Mesendoderm (in vitro differentiated cells): Measurements from ENCODE around the gene FGF11.

Experiments used
- DNase-seq: peaks from one replicate; pipeline ENCODE4 v3.0.0; 2013
- H2AK5ac ChIP-seq: 2 replicates; pipeline ENCODE4 v1.6.1; 2013; ENCODE audit warnings: low read length, inconsistent platforms
- H2BK120ac ChIP-seq: 2 replicates; pipeline ENCODE4 v1.6.1; 2013; ENCODE audit warnings: low read depth, mild to moderate bottlenecking, low read length, moderate library complexity, mixed read lengths
- H2BK15ac ChIP-seq: replicated peaks from 2 replicates; pipeline ENCODE4 v1.6.1; 2013; ENCODE audit warnings: low read depth, mild to moderate bottlenecking, moderate library complexity
- H2BK5ac ChIP-seq: 2 replicates; pipeline ENCODE4 v1.6.1; 2013; ENCODE audit warnings: low read length, inconsistent platforms
- H3K18ac ChIP-seq: 2 replicates; pipeline ENCODE4 v1.6.1; 2013; ENCODE audit warnings: mild to moderate bottlenecking, low read length, mixed read lengths
- H3K23ac ChIP-seq: one replicate; pipeline ENCODE4 v1.6.1; 2013; ENCODE audit warnings: low read length
- H3K27ac ChIP-seq: 2 replicates; pipeline ENCODE4 v1.5.1; 2013; ENCODE audit warnings: low read depth, mild to moderate bottlenecking, inconsistent platforms, low read length, moderate library complexity
- H3K27me3 ChIP-seq: 2 replicates; pipeline ENCODE4 v1.6.1; 2013; ENCODE audit warnings: low read length, control low read depth, mild to moderate bottlenecking, inconsistent platforms; ENCODE audit not compliant: insufficient read depth, poor library complexity
- H3K36me3 ChIP-seq: 2 replicates; pipeline ENCODE4 v1.6.1; 2013; ENCODE audit warnings: low read length, inconsistent platforms; ENCODE audit not compliant: control insufficient read depth, insufficient read depth
- H3K4ac ChIP-seq: one replicate; pipeline ENCODE4 v1.6.1; 2013; ENCODE audit warnings: low read depth, mild to moderate bottlenecking, low read length, moderate library complexity
- H3K4me1 ChIP-seq: 2 replicates; pipeline ENCODE4 v1.6.1; 2013; ENCODE audit warnings: low read depth, low read length, inconsistent platforms; ENCODE audit not compliant: control insufficient read depth
- H3K4me2 ChIP-seq: 2 replicates; pipeline ENCODE4 v1.6.1; 2013; ENCODE audit warnings: low read length
- H3K4me3 ChIP-seq: 2 replicates; pipeline ENCODE4 v1.5.1; 2013; ENCODE audit warnings: mild to moderate bottlenecking, low read length
- H3K56ac ChIP-seq: one replicate; pipeline ENCODE4 v1.6.1; 2013; ENCODE audit warnings: low read length
- H3K79me1 ChIP-seq: 2 replicates; pipeline ENCODE4 v1.6.1; 2013; ENCODE audit warnings: low read length, inconsistent platforms
- H3K79me2 ChIP-seq: 2 replicates; pipeline ENCODE4 v1.6.1; 2013; ENCODE audit warnings: mild to moderate bottlenecking, low read length; ENCODE audit not compliant: control insufficient read depth, insufficient read depth
- H3K9ac ChIP-seq: 2 replicates; pipeline ENCODE4 v1.6.1; 2013; ENCODE audit warnings: low read length, inconsistent platforms
- H4K5ac ChIP-seq: one replicate; pipeline ENCODE4 v1.6.1; 2013; ENCODE audit warnings: low read length
- H4K8ac ChIP-seq: one replicate; pipeline ENCODE4 v1.6.1; 2013; ENCODE audit warnings: low read depth, mild to moderate bottlenecking, control low read depth, low read length, moderate library complexity
- WGBS: extraction: QIAGEN DNeasy Blood & Tissue Kit; methylation state at CpG from one replicate; pipeline ENCODE4 v1.1.7; 2013; ENCODE audit warnings: low lambda C conversion rate, missing lambda C conversion rate; ENCODE audit not compliant: insufficient coverage; ENCODE audit errors: extremely low coverage; 5-methylcytosine and 5-hydroxymethylcytosine counted together

The FGF11 gene

GRCh38 chr17:7411427-7411750, 27.9 kb upstream of the FGF11 start:
- Histone ChIP-seq H3K18ac (no peak overlapping the region), H3K79me2 (no peaks in the 10 kb centered on the region), H3K4me2 (no peak overlapping the region), H3K27ac (no peak overlapping the region), H3K9ac (no peak overlapping the region), H2BK15ac (no peak overlapping the region), H3K23ac (no peak overlapping the region), H3K4me1 (peaks cover 4% of the 10 kb centered on the region), H3K27me3 (no peaks in the 10 kb centered on the region), H3K79me1 (no peaks in the 10 kb centered on the region), H4K5ac (no peak overlapping the region), H4K8ac (no peak overlapping the region), H3K56ac (no peak overlapping the region), H2BK120ac (no peak overlapping the region), H3K4ac (no peak overlapping the region), H3K4me3 (no peak overlapping the region), H2BK5ac (no peak overlapping the region), H3K36me3 (no peaks in the 10 kb centered on the region), H2AK5ac (no peak overlapping the region)
- no peak for DNase-seq
- WGBS: no CpG with 5 or more reads among the region's 8 CpGs

DNA sequence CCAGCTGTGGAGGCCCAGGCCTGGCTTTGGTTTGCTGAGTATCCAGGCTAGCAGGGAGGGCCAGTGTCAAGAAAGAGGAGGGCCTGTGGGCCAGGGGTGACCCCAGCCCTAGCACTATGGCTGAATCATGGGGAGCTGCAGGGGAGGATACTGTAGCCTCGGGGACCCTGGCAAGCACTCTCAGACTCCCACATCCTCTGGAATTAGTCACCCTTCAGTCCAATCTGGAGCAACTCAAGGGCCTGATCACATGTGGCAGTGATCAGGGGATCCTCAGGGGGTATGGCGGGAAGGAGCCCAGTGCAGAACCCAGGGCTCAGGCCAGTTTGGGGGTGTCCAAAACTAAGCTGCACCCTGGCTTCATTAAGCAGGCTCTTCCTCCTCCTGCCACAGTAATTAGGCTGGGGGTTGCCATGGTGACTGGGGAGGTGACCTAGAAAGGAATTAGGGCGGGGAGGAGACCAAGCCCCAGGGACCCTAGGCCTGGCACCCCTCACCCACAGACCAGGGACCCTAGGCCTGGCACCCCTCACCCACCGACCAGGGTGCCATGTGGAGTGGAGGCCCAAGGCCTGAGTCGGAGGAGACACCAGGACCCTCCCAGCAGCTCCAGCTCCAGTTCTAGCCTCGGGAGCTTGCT, 25.8 kb upstream of the FGF11 start:
- WGBS: no CpG with 5 or more reads among the region's 6 CpGs

GRCh38 chr17:7414837-7415236, 24.5 kb upstream of the FGF11 start:
- no peak overlapping the region for H3K56ac ChIP-seq
- H3K4me2 ChIP-seq: no peak overlapping the region
- H3K79me2 ChIP-seq: no peaks in the 10 kb centered on the region
- no peak overlapping the region for H3K27ac ChIP-seq
- H4K5ac ChIP-seq: no peak overlapping the region
- H3K36me3 ChIP-seq: no peaks in the 10 kb centered on the region
- H2BK15ac ChIP-seq: no peak overlapping the region
- no peak overlapping the region for H2AK5ac ChIP-seq
- H2BK120ac ChIP-seq: no peak overlapping the region
- no peak overlapping the region for H4K8ac ChIP-seq
- H3K9ac ChIP-seq: no peak overlapping the region
- no peaks in the 10 kb centered on the region for H3K79me1 ChIP-seq
- no peak overlapping the region for H2BK5ac ChIP-seq
- H3K4me3 ChIP-seq: no peak overlapping the region
- H3K27me3 ChIP-seq: no peaks in the 10 kb centered on the region
- no peak overlapping the region for H3K18ac ChIP-seq
- H3K23ac ChIP-seq: no peak overlapping the region
- WGBS: no CpG with 5 or more reads among the region's 14 CpGs
- H3K4me1 ChIP-seq: no peaks in the 10 kb centered on the region
- DNase-seq: no peak
- H3K4ac ChIP-seq: no peak overlapping the region

More for the DNA sequence above, 25.8 kb upstream of the FGF11 start:
- H3K79me2 ChIP-seq: no peaks in the 10 kb centered on the region
- no peak overlapping the region for H3K4ac ChIP-seq
- no peak overlapping the region for H3K56ac ChIP-seq
- H3K27me3 ChIP-seq: no peaks in the 10 kb centered on the region
- H2AK5ac ChIP-seq: no peak overlapping the region
- H3K27ac ChIP-seq: no peak overlapping the region
- no peak overlapping the region for H2BK5ac ChIP-seq
- H4K5ac ChIP-seq: no peak overlapping the region
- H3K4me2 ChIP-seq: no peak overlapping the region
- no peaks in the 10 kb centered on the region for H3K4me1 ChIP-seq
- H2BK15ac ChIP-seq: no peak overlapping the region
- H4K8ac ChIP-seq: no peak overlapping the region
- H3K23ac ChIP-seq: peak overlapping the region; percentile 3
- H3K9ac ChIP-seq: no peak overlapping the region
- no peak for DNase-seq
- no peaks in the 10 kb centered on the region for H3K36me3 ChIP-seq
- H3K4me3 ChIP-seq: no peak overlapping the region
- no peak overlapping the region for H3K18ac ChIP-seq
- H3K79me1 ChIP-seq: no peaks in the 10 kb centered on the region
- no peak overlapping the region for H2BK120ac ChIP-seq

DNA sequence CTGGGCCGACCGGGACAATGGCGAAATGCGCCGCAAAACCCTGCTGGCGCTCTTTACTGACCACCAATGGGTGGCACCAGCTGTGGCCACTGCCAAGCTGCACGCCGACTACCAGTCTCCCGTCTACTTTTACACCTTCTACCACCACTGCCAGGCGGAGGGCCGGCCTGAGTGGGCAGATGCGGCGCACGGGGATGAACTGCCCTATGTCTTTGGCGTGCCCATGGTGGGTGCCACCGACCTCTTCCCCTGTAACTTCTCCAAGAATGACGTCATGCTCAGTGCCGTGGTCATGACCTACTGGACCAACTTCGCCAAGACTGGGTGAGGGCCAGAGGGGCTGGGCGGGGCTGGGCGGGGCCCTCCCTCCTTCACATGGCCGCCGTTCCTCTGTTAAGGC, 23.5 kb upstream of the FGF11 start:
- Histone ChIP-seq H2BK5ac (no peak overlapping the region), H3K56ac (no peak overlapping the region), H3K23ac (no peak overlapping the region), H3K18ac (no peak overlapping the region), H3K9ac (no peak overlapping the region), H4K8ac (no peak overlapping the region), H3K36me3 (no peaks in the 10 kb centered on the region), H2BK15ac (no peak overlapping the region), H3K4me1 (no peaks in the 10 kb centered on the region), H2BK120ac (no peak overlapping the region), H4K5ac (no peak overlapping the region), H3K4ac (no peak overlapping the region), H3K79me1 (no peaks in the 10 kb centered on the region), H2AK5ac (no peak overlapping the region), H3K79me2 (no peaks in the 10 kb centered on the region), H3K27ac (no peak overlapping the region), H3K27me3 (no peaks in the 10 kb centered on the region), H3K4me3 (no peak overlapping the region), H3K4me2 (no peak overlapping the region)
- WGBS: no CpG with 5 or more reads among the region's 23 CpGs
- DNase-seq: no peak

- H3K18ac ChIP-seq: no peak overlapping the region
- H2BK5ac ChIP-seq: no peak overlapping the region
- H4K5ac ChIP-seq: no peak overlapping the region
- no peak overlapping the region for H4K8ac ChIP-seq
- no peak overlapping the region for H3K4me3 ChIP-seq
- no peak overlapping the region for H3K9ac ChIP-seq
- WGBS: no CpG with 5 or more reads among the region's 6 CpGs
- no peak overlapping the region for H2BK15ac ChIP-seq
- no peak overlapping the region for H3K4me2 ChIP-seq
- H3K23ac ChIP-seq: no peak overlapping the region
- no peak for DNase-seq
- H3K4me1 ChIP-seq: no peaks in the 10 kb centered on the region
- no peak overlapping the region for H2AK5ac ChIP-seq
- no peaks in the 10 kb centered on the region for H3K79me2 ChIP-seq
- H2BK120ac ChIP-seq: no peak overlapping the region
- H3K56ac ChIP-seq: no peak overlapping the region
- H3K79me1 ChIP-seq: no peaks in the 10 kb centered on the region
- H3K36me3 ChIP-seq: no peaks in the 10 kb centered on the region
- H3K4ac ChIP-seq: no peak overlapping the region
- no peak overlapping the region for H3K27ac ChIP-seq
- H3K27me3 ChIP-seq: no peaks in the 10 kb centered on the region
Observed at GRCh38 chr17:7416323-7416722, 23.0 kb upstream of the FGF11 start.

GRCh38 chr17:7417056-7417655, 22.2 kb upstream of the FGF11 start:
- no peaks in the 10 kb centered on the region for H3K36me3 ChIP-seq
- no peak overlapping the region for H3K27ac ChIP-seq

More at GRCh38 chr17:7417056-7417655, 22.2 kb upstream of the FGF11 start:
- H3K4ac ChIP-seq: no peak overlapping the region
- H4K8ac ChIP-seq: no peak overlapping the region
- H3K4me2 ChIP-seq: no peak overlapping the region
- no peak overlapping the region for H4K5ac ChIP-seq
- no peaks in the 10 kb centered on the region for H3K79me2 ChIP-seq
- DNase-seq: no peak
- no peak overlapping the region for H2BK15ac ChIP-seq
- H3K27me3 ChIP-seq: no peaks in the 10 kb centered on the region
- no peak overlapping the region for H3K23ac ChIP-seq
- H3K18ac ChIP-seq: no peak overlapping the region
- H2AK5ac ChIP-seq: no peak overlapping the region
- H2BK120ac ChIP-seq: no peak overlapping the region
- no peaks in the 10 kb centered on the region for H3K79me1 ChIP-seq
- H3K56ac ChIP-seq: no peak overlapping the region
- no CpG with 5 or more reads among the region's 54 CpGs for WGBS
- no peaks in the 10 kb centered on the region for H3K4me1 ChIP-seq
- no peak overlapping the region for H3K4me3 ChIP-seq
- H3K9ac ChIP-seq: no peak overlapping the region
- H2BK5ac ChIP-seq: no peak overlapping the region
